Retinal pigment epithelial cell (primary cell): ENCODE data around the gene ORC5.
A peak's percentile ranks its signal among the peaks of the same experiment; 100 is the strongest.
"Not testable (repeated sequence)": the region's sequence is repeated elsewhere in the genome, so short reads cannot be mapped to it uniquely, and the experiment has no call there.

ENCODE experiments used
- DNase-seq: peaks from one replicate; pipeline ENCODE4 v3.0.0-alpha.2; 2010; ENCODE audit warnings: low read depth
- H3K4me3 ChIP-seq: 2 replicates; pipeline ENCODE4 v1.5.1; 2011; ENCODE audit warnings: mild to moderate bottlenecking, low read length, control low read depth, moderate library complexity
- TF ChIP-seq, protein P1 (sequence below): conservative IDR thresholded peaks from 2 replicates; pipeline ENCODE4 v1.5.1; 2011; ENCODE audit warnings: low read depth, low read length, control low read depth, inconsistent platforms

The ORC5 gene

DNA sequence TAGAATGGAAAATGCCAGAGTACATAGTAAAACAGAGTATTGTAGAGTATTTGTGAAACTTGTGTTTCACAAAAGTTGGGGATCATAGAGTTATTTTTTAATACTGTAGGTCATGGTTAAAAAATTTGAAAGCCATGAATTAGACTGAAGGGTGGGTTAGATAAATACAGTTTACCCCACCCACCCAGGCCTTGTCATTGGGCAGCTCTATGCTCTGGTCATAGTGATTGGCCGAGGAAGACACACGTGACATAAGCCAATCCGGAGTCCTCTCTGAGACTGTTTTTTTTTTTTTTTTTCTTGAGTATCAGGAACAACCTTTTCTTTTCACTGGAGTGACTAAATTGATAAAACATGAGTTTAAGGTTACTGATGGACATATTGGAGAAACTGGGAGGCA, 33.3 kb upstream of the ORC5 start:
- DNase-seq: no peak

DNA sequence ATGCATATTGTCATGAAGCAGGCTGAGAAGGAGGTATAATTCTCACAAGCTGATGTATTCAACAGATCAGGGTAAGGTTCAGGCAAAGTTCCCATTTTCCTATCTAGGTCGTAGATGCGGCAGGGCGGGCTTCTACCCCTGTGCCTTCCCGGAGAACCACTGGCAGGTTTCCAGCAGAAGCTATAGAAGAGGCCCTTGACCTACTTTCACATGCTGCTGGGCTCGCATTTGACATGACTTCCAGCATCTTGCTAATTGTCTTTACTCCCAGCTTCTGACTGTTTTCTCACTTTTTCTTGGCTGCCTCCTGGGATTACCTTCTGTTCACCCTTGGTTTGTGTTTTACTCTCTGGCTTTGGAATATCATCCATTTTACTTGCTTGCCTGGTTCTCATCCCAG, 32.6 kb upstream of the ORC5 start:
- no peak for DNase-seq
- H3K4me3 ChIP-seq: no peak overlapping the region
- TF ChIP-seq, protein P1, sequence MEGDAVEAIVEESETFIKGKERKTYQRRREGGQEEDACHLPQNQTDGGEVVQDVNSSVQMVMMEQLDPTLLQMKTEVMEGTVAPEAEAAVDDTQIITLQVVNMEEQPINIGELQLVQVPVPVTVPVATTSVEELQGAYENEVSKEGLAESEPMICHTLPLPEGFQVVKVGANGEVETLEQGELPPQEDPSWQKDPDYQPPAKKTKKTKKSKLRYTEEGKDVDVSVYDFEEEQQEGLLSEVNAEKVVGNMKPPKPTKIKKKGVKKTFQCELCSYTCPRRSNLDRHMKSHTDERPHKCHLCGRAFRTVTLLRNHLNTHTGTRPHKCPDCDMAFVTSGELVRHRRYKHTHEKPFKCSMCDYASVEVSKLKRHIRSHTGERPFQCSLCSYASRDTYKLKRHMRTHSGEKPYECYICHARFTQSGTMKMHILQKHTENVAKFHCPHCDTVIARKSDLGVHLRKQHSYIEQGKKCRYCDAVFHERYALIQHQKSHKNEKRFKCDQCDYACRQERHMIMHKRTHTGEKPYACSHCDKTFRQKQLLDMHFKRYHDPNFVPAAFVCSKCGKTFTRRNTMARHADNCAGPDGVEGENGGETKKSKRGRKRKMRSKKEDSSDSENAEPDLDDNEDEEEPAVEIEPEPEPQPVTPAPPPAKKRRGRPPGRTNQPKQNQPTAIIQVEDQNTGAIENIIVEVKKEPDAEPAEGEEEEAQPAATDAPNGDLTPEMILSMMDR: no peak

More for the DNA sequence above, 33.3 kb upstream of the ORC5 start:
- H3K4me3 ChIP-seq: no peak overlapping the region
- TF ChIP-seq, protein P1: no peak

DNA sequence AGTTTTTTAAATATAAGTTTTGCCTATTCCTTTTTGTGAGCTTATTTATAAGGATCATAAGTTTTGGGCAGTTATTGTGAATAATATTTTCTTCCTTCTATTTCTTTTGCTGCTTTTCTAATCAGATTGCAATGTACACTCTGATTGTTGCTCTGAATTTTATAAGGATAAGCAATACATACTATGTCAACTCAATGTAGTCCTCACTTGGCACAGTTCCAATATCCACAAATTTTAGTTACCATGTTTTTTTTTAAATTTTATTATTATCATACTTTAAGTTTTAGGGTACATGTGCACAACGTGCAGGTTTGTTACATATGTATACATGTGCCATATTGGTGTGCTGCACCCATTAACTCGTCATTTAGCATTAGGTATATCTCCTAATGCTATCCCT, 27.2 kb upstream of the ORC5 start:
- H3K4me3 ChIP-seq, DNase-seq: not testable (repeated sequence)

DNA sequence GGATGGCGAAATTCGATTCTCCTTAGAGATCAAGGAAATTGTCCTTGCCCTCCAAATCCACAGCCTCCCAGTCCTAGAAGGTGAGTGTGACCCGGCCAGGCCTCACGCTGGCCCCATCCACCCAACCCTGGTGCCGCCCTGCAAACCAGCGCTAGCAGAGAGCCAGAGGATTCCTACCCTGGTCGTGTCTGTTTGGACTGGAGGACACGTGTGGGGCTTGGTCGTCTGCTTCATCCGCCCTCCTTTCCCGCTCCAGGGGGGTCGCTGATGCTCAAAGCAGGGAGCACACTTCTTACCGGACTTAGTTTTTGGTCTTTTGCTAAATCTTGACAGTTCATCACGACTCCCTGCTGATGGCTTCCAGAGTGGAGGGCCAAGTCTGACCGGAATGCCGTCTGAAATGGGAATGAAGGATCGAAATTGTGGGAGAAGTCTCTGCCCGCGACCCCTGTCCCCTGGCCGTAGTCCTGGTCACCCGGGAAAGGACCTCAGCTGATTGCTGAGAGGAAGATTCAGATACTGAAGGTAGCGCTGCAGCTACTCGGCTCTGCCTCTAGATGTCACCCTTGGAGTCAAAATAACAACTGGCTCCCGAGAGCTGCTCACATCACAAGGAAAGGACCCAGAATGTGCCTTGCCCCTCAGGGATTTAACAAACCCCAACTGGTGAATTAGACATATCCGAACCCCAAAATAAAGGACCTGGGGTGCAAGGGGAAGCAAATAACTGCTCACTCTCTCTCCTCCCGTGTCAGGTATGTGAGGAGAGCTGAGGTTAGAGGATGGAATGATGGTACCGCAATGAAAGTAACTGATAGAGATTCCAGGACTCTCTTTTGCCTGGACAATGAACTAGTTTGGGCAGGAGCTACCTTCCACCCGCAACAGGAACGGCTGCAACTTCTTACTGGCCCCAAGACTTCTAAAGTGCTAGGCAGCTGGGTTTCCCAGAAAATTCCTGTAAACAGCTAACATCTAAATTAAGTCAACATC, 23.5 kb upstream of the ORC5 start:
- H3K4me3 ChIP-seq: no peak overlapping the region

DNA sequence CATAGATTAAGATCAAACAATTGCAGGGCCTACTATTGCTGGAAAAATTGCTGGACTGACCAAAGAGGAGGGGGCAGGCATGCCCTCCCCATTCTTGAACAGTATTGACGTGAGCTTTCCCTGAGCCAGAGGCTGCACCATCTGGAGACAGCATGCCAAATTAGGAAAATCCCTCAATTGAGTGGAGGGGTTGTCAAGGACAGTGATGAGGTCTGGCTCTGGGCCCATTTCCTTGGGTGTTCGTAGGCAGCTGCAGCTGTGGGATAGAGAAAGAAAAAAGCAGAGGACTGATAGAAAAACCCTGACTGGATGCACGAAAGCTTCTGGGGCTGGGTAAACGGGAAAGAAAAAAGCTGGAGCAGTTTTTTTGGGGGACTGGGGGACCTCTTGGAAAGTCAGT, 22.8 kb upstream of the ORC5 start:
- no peak for DNase-seq
- no peak overlapping the region for H3K4me3 ChIP-seq
- TF ChIP-seq, protein P1: no peak

More for the DNA sequence above, 23.5 kb upstream of the ORC5 start:
- no peak for DNase-seq
- TF ChIP-seq, protein P1: peak; percentile 88

DNA sequence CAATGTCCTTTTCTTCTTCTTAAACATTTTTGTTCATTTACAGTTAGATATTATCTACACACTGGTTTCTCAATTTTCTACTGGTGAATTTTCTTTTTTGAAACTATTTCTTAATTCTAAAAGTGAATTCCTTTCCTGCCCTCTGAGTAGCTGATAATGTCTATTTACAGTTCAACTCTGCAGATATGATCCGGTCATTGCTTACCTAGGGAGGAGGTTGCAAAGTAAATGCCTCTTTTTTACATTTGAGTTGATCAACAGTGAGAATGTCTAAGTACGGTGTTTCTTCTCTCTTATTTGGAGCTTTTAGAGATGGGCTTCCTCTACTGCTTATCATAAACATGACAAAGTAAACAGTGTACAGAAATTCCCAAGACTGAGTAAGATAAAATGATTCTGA, 20.6 kb upstream of the ORC5 start:
- TF ChIP-seq, protein P1: no peak
- H3K4me3 ChIP-seq: no peak overlapping the region
- no peak for DNase-seq

DNA sequence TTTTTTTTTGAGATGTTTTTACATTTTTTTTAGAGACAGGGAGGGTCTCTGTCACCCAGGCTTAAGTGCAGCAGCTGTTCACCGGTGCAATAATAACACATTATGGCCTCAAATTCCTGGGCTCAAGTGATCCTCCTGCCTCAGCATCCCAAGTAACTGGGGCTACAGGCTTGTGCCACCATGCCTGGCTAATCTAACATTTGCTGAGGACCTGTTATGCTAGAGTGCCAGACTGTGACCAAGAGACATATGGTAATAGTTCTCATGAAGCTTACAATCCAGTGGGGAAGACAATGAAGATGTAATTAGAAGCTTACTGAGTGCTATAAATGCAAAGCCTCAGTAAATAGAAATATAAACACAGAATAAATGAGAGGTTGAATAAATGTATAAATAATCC, 17.6 kb upstream of the ORC5 start:
- TF ChIP-seq, protein P1: no peak
- no peak for DNase-seq
- H3K4me3 ChIP-seq: no peak overlapping the region
